AG04450 (cell line): ENCODE results near the gene MED29. TPM values are rescaled to one million over a fixed set of nuclear protein-coding genes. Genes with fewer than 3 reads are reported as not detected.

ENCODE experiments used
- CTCF ChIA-PET: fragments of 300-600, 350-600 bp; formaldehyde crosslinking; extraction: SDS; loops from one replicate; lab custom pipeline; 2022; ENCODE audit warnings: antibody characterized with exemption, inconsistent platforms; lab: Charles Lee
- POLR2A ChIA-PET: fragments of 350-600 bp; formaldehyde crosslinking; extraction: SDS; loops from one replicate; lab custom pipeline; 2021; ENCODE audit warnings: antibody characterized with exemption, inconsistent platforms; lab: Yijun Ruan, JAX
- DNase-seq: peaks from one replicate; pipeline ENCODE4 v3.0.0-alpha.2; 2011; ENCODE audit warnings: low read depth, low spot score
- H3K27ac ChIP-seq: one replicate; pipeline ENCODE4 v1.5.1; 2012; ENCODE audit warnings: low read depth, low read length, control low read depth
- H3K27me3 ChIP-seq: one replicate; pipeline ENCODE4 v1.6.0; 2012; ENCODE audit warnings: low read length; ENCODE audit not compliant: control insufficient read depth, insufficient read depth
- H3K4me3 ChIP-seq: 2 replicates; pipeline ENCODE4 v1.5.1; 2011; ENCODE audit warnings: mild to moderate bottlenecking, low read depth, low read length, control low read depth
- H3K9me3 ChIP-seq: 2 replicates; pipeline ENCODE4 v1.5.1; 2012; ENCODE audit warnings: low read length; ENCODE audit not compliant: control insufficient read depth, insufficient read depth
- polyA plus RNA-seq: library from polyadenylated mRNA; depleted of rRNA; stranded (reverse); fragments of >200 nt; gene quantifications from 2 replicates; pipeline ENCODE4 v1.2.3, GENCODE V29; 2011
- TF ChIP-seq, protein P1 (sequence below): IDR thresholded peaks from 2 replicates; pipeline ENCODE4 v1.5.1; 2011; ENCODE audit warnings: low read depth, low read length, control low read depth, inconsistent platforms

The MED29 gene
- polyA plus RNA-seq, 1 experiment = 28.0 TPM

- no peaks in the 10 kb centered on the region for H3K9me3 ChIP-seq
- H3K27ac ChIP-seq = no peak overlapping the region
- TF ChIP-seq, protein P1, sequence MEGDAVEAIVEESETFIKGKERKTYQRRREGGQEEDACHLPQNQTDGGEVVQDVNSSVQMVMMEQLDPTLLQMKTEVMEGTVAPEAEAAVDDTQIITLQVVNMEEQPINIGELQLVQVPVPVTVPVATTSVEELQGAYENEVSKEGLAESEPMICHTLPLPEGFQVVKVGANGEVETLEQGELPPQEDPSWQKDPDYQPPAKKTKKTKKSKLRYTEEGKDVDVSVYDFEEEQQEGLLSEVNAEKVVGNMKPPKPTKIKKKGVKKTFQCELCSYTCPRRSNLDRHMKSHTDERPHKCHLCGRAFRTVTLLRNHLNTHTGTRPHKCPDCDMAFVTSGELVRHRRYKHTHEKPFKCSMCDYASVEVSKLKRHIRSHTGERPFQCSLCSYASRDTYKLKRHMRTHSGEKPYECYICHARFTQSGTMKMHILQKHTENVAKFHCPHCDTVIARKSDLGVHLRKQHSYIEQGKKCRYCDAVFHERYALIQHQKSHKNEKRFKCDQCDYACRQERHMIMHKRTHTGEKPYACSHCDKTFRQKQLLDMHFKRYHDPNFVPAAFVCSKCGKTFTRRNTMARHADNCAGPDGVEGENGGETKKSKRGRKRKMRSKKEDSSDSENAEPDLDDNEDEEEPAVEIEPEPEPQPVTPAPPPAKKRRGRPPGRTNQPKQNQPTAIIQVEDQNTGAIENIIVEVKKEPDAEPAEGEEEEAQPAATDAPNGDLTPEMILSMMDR = no peak
- H3K4me3 ChIP-seq = no peak overlapping the region
- H3K27me3 ChIP-seq = no peaks in the 10 kb centered on the region
- ChIA-PET POLR2A (interaction anchor here (0.6 to 1.2 kb wide), 3 partner anchors 9 to 365 kb away, joined by 3 to 4 read pairs (median 3); partner anchors contain the start of genes MED29, PAF1 and RPS16), CTCF (interaction anchor here (1.1 kb wide), 1 partner anchor 16 kb away, joined by 6 read pairs; no protein-coding TSS in a partner anchor)
- no peak for DNase-seq
Observed at GRCh38 chr19:39381910-39382611, 9.1 kb upstream of the MED29 start.

DNA sequence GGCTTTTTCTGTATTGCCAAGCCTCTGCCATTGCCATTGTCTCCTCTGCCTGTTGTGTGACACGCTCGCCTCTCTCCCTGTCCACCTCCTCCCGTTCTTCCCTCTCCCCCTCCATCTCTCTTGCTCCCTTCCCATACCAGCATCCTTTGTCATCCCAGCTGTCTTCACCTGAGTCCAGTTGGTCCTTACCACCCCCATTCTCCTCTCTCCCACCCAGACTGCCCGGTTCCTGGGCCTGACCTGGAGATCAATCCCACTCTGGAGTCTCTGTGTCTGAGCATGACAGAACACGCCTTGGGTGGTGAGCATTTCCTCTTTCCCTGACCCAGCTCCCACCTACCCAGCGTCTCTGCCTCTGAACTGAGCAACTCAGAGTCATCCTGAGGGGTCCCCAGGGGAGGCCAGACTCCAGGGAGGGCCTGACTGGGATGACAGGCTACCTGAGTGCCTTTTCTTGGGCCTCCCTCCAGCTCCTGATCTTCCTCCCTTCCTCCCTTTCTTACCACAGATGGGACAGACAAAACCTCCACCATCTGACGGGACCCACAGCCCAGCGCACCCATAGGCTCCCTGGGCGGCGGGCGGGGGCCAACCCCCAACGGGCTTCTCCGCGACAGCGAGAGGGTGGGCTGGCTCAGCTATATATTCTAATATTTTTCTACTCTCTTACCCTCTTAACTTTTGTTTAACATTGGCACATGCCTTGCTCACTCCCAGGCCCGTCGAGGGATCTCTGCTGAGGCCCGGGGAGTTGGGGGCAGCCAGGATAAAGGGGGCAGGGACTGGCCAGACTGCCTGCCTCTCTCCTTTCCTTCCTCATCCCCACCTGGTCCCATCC is 8.0 kb upstream of the MED29 start:
- POLR2A ChIA-PET = no interaction called here
- H3K9me3 ChIP-seq = no peaks in the 10 kb centered on the region
- no peaks in the 10 kb centered on the region for H3K27me3 ChIP-seq
- no peak overlapping the region for H3K27ac ChIP-seq
- DNase-seq = no peak
- CTCF ChIA-PET = interaction anchor here (1.1 kb wide), 1 partner anchor 15 kb away, joined by 6 read pairs; no protein-coding TSS in a partner anchor
- TF ChIP-seq, protein P1 = no peak
- no peak overlapping the region for H3K4me3 ChIP-seq

GRCh38 chr19:39384839-39385568 is 6.2 kb upstream of the MED29 start:
- Histone ChIP-seq H3K27me3 (no peaks in the 10 kb centered on the region), H3K27ac (no peak overlapping the region), H3K4me3 (no peak overlapping the region), H3K9me3 (no peaks in the 10 kb centered on the region)
- no peak for DNase-seq
- TF ChIP-seq, protein P1 = no peak
- ChIA-PET CTCF (interaction anchor here (1.0 to 1.2 kb wide), 2 partner anchors 9 to 13 kb away, joined by 3 read pairs; no protein-coding TSS in a partner anchor), POLR2A (interaction anchor here (0.7 kb wide), 1 partner anchor 555 kb away, joined by 4 read pairs; no protein-coding TSS in a partner anchor)

- TF ChIP-seq, protein P1 = no peak
- Histone ChIP-seq H3K4me3 (no peak overlapping the region), H3K27ac (no peak overlapping the region), H3K9me3 (peaks cover 3% of the 10 kb centered on the region; the same call in 1 of the 2 replicates), H3K27me3 (no peaks in the 10 kb centered on the region)
- CTCF ChIA-PET = interaction anchor here (1.0 to 1.2 kb wide), 2 partner anchors 10 to 12 kb away, joined by 3 read pairs; no protein-coding TSS in a partner anchor
- no peak for DNase-seq
- POLR2A ChIA-PET = no interaction called here
Observed at GRCh38 chr19:39385629-39386411, 5.4 kb upstream of the MED29 start.
